Ovary (tissue), 9 donors: ENCODE measurements around the gene MEF2C. TPM values are rescaled to one million over a fixed set of nuclear protein-coding genes. Genes with fewer than 3 reads are reported as not detected.

Source experiments
- DNase-seq, 5 donors: peaks; one replicate each; pipeline ENCODE4 v3.0.0-alpha.2; 2019 to 2020
- H3K27ac ChIP-seq, 2 donors: fragments of 200-600 bp; one replicate each; pipeline versions ENCODE4 v1.5.1 to v1.8.0; 2019 to 2022
- H3K27me3 ChIP-seq: fragments of 200-600 bp; one replicate; pipeline ENCODE4 v1.8.0; 2022
- H3K36me3 ChIP-seq: fragments of 200-600 bp; sonication (generic); one replicate; pipeline ENCODE4 v1.5.1; 2019
- H3K4me1 ChIP-seq: one replicate; pipeline ENCODE4 v1.8.1; 2013; ENCODE audit warnings: mild to moderate bottlenecking, moderate library complexity; ENCODE audit not compliant: insufficient read depth
- H3K4me3 ChIP-seq: fragments of 200-600 bp; sonication (generic); one replicate; pipeline ENCODE4 v1.5.1; 2017
- H3K9me3 ChIP-seq, 2 donors: fragments of 200-600 bp in 1 of 2; sonication (generic) in 1 of 2; one replicate each; pipeline versions ENCODE4 v1.5.1 to v1.8.1; 2013 to 2019; ENCODE audit warnings: mild to moderate bottlenecking in 1 of 2, moderate library complexity in 1 of 2
- CTCF ChIP-seq, 3 donors: fragments of 450-650 bp in 2 of 3; fragments of 200-600 bp in 1 of 3; IDR thresholded peaks; one replicate each; pipeline versions ENCODE4 v1.5.1 to v1.8.0; 2016 to 2022; ENCODE audit warnings: antibody characterized with exemption in 3 of 3, mild to moderate bottlenecking in 1 of 3
- EP300 ChIP-seq: sonication (generic); formaldehyde crosslinking; IDR thresholded peaks from one replicate; pipeline ENCODE4 v1.6.1; 2017; ENCODE audit warnings: antibody characterized with exemption
- POLR2A ChIP-seq: fragments of 450-650 bp; IDR thresholded peaks from one replicate; pipeline ENCODE4 v1.6.1; 2017; ENCODE audit warnings: antibody characterized with exemption, mild to moderate bottlenecking, moderate library complexity
- WGBS, 3 donors: extraction: QIAGEN DNeasy Blood & Tissue Kit in 1 of 3; methylation state at CpG; one replicate each; pipeline versions ENCODE4 v1.1.5 to v1.1.7; 2013 to 2017; 5-methylcytosine and 5-hydroxymethylcytosine counted together
- intact Hi-C, 4 donors: fragments of 100-400 bp; cut with DNase I; formaldehyde crosslinking; loops; one replicate each; pipeline versions ENCODE4 v1.11.0 to v1.15.1; 2022 to 2023
- polyA plus RNA-seq, 2 donors: library from polyadenylated mRNA; stranded (reverse); fragments of 200-250 nt in 1 of 2; fragments of 350-450 nt in 1 of 2; fragmentation: Illumina TruSeq in 1 of 2; extraction: RNeasy Lipid Tissue Mini Kit (QIAGEN cat#74804) in 1 of 2; gene quantifications; one replicate each; pipeline ENCODE4 v1.2.3, GENCODE V29; 2013 to 2014
- total RNA-seq, 7 donors: library from RNA; depleted of rRNA in 2 of 7; stranded (reverse); fragments of >200 nt in 2 of 7; fragmentation: NEBNext Ultra II Directional in 3 of 7; extraction: Animal tissue kit (Norgen Biotek cat#: 25700) in 3 of 7; gene quantifications; one replicate each; pipeline versions ENCODE4 v1.1.0 to v1.2.4, GENCODE V29; 2016 to 2023
- donor health status: DM: no; HTN: no; CAD: no; lungs with moderate emphysema.
- donor health status: DM: no; HTN: no; CAD: no.
- donor health status: Bipolar disorder and iron deficiency.
- donor health status: DM: yes; HTN: yes; CAD: no.
- donor health status: DM: no; HTN: no; CAD: no.
- donor health status: DM: yes; HTN: yes; CAD: no.

Gene MEF2C
- total and polyA plus RNA-seq, 9 donors, result 27.2 to 91.4 (median 73.8) TPM

- 48 to 67% (median 55%) methylated on average over 1 of the region's 1 CpG for WGBS, 3 donors
- DNase-seq, result no peak
- Histone ChIP-seq H3K9me3 (no peaks in the 10 kb centered on the region), H3K27ac (no peak overlapping the region), H3K36me3 (no peaks in the 10 kb centered on the region), H3K27me3 (no peaks in the 10 kb centered on the region), H3K4me1 (peaks cover 2% of the 10 kb centered on the region), H3K4me3 (peak overlapping the region; percentile 48)
- intact Hi-C loops, result loop anchor here in 3 of 4 donors (5.0 to 10.0 kb wide), 3 partner anchors 45 to 145 kb away; no protein-coding TSS in a partner anchor
- TF ChIP-seq POLR2A (no peak), EP300 (no peak), CTCF (IDR thresholded peaks at IDR 0.05) (no peak)
These were observed 2.8 kb downstream of the MEF2C start for GRCh38 chr5:88880201-88880600.

DNA sequence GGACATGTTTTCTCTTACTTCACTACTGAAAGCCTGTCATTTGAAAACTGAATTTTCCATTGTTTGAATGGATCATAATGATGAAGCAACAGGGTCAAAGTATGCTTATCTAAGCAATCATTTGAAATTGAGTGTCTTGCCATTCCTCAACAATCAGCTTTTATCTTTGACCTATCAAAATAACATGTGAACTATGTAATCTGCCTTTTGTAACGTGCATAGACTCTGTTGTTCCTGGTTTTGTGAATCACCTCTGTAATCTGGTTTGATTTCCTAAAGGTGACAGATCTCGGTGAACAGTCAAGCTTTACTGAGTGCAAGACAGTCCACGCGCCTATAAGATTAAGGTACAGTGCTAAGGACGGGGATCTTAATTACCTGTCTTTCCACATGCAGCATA is 3.3 kb downstream of the MEF2C start:
- Histone ChIP-seq H3K27ac (no peak overlapping the region), H3K27me3 (no peaks in the 10 kb centered on the region), H3K4me1 (peaks cover 2% of the 10 kb centered on the region), H3K9me3 (no peaks in the 10 kb centered on the region), H3K4me3 (no peak overlapping the region), H3K36me3 (no peaks in the 10 kb centered on the region)
- intact Hi-C loops, result loop anchor here in 3 of 4 donors (5.0 to 10.0 kb wide), 4 partner anchors 45 to 145 kb away; no protein-coding TSS in a partner anchor
- DNase-seq, result no peak
- 73 to 78% (median 75%) methylated on average over 5 of the region's 5 CpGs for WGBS, 3 donors
- no peak for TF ChIP-seq CTCF (IDR thresholded peaks at IDR 0.05)
- no peak for TF ChIP-seq EP300
- TF ChIP-seq POLR2A, result no peak

GRCh38 chr5:88878976-88879375 is 4.0 kb downstream of the MEF2C start:
- WGBS, 3 donors, result 79 to 94% (median 86%) methylated on average over 1 of the region's 1 CpG
- H3K9me3 ChIP-seq, result no peaks in the 10 kb centered on the region
- no peaks in the 10 kb centered on the region for H3K36me3 ChIP-seq
- H3K4me1 ChIP-seq, result peaks cover 2% of the 10 kb centered on the region
- H3K4me3 ChIP-seq, result no peak overlapping the region
- no peaks in the 10 kb centered on the region for H3K27me3 ChIP-seq
- no peak for TF ChIP-seq POLR2A
- no peak for TF ChIP-seq EP300
- TF ChIP-seq CTCF (IDR thresholded peaks at IDR 0.05), result no peak
- DNase-seq, result no peak
- intact Hi-C loops, result loop anchor here in 1 of 4 donors (5.0 kb wide), 1 partner anchor 142 kb away; no protein-coding TSS in a partner anchor
- H3K27ac ChIP-seq, result no peak overlapping the region

- Histone ChIP-seq H3K27ac (no peak overlapping the region), H3K4me3 (no peak overlapping the region), H3K27me3 (no peaks in the 10 kb centered on the region), H3K9me3 (no peaks in the 10 kb centered on the region), H3K36me3 (no peaks in the 10 kb centered on the region), H3K4me1 (peaks cover 2% of the 10 kb centered on the region)
- TF ChIP-seq EP300 (no peak), CTCF (IDR thresholded peaks at IDR 0.05) (no peak), POLR2A (no peak)
- WGBS, 3 donors, result 33 to 45% (median 39%) methylated on average over 2 of the region's 2 CpGs
- no peak for DNase-seq
- intact Hi-C loops, result loop anchor here in 1 of 4 donors (5.0 kb wide), 1 partner anchor 141 kb away; no protein-coding TSS in a partner anchor
These were observed 5.2 kb downstream of the MEF2C start for GRCh38 chr5:88877826-88878225.
